Stimulated activated CD8-positive, alpha-beta memory T cell treated with anti-CD3 and anti-CD28 coated beads, Interleukin-15, amount 100 ng/mL, for 48 hours (primary cell): ENCODE data around the gene MPZL2.

Experiments used
- DNase-seq, 2 donors: peaks; one replicate each; pipeline ENCODE4 v3.0.0-alpha.2; 2020; ENCODE audit warnings: low read depth in 2 of 2

MPZL2 gene

DNA sequence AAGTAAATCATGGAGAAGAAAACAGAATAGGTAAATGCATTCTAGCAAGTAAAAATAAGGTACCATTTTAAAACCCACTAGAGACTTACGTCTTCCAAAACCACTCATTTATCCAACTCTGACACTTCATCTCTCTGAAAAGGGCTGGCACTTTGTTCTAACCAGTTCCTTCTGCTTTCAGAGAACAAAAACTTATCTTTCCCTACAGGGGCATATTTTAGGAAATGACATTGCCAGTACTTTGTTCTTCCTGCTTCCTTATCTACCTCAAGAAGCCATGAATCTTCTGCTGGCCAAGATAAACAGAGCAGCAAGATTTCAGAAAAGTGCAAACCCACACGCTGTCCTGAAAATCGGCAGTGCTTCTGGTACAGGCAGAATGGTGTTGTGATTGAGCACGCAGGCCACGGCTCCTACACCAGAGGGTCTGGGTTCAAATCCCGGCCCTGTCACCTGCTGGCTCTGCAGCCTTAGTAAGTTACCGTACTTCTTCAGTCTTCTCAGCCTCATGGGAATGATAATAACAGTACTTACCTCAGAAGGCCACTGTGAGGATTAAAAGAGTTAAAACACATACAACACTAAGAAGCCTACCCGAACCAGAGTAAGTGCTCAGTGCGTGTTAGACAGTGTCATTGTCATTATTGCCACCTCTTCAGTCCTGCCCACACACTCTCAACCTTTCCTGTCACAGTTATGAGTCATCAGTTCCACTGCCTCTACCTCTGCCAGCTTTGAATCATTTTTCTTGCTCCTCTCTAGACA lies 22.9 kb downstream of the MPZL2 start:
- DNase-seq, result peak in 1 of 2 donors; percentile 63

GRCh38 chr11:118239509-118240205 lies 24.4 kb downstream of the MPZL2 start:
- DNase-seq, result no peak

GRCh38 chr11:118238929-118239328 lies 25.2 kb downstream of the MPZL2 start:
- DNase-seq, result no peak

- DNase-seq, result no peak
Observed at GRCh38 chr11:118238421-118238820, 25.7 kb downstream of the MPZL2 start.

DNA sequence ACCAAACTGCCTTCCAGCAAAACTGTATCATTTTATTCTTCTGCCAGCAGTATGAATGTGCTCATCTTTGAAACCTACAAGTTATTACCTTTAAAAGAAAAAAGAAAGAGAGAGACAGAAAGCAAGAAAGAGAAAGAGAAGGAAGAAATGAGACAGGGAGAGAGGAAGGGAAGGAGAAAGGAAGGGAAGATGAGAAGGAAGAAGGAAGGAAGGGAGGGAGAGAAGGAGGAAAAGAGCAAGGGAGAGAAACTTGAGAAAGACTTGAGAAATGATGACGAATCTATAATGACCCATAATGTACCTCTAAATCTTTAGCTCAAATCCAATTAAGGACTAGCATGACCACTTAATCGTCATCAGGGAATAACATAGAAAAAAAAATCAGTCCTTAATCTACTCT lies 27.9 kb downstream of the MPZL2 start:
- DNase-seq, result no peak

GRCh38 chr11:118234833-118235232 lies 29.3 kb downstream of the MPZL2 start:
- DNase-seq, result no peak

DNA sequence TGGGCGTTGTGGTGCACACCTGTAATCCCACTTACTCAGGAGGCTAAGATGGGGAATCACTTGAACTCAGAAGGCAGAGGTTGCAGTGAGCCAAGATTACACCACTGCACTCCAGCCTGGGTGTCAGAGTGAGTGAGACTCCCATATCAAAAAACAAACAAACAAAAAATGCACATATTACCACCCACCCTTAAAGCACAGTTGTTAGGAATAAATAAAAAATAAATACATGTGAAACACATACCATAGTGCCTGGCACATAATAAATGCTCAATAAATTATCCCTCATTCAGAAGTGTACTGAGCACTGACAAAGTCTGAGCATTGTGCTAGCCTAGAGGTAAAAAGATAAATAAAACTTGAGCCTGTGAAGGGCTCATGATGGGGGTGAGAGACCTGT lies 30.2 kb downstream of the MPZL2 start:
- DNase-seq, result no peak

DNA sequence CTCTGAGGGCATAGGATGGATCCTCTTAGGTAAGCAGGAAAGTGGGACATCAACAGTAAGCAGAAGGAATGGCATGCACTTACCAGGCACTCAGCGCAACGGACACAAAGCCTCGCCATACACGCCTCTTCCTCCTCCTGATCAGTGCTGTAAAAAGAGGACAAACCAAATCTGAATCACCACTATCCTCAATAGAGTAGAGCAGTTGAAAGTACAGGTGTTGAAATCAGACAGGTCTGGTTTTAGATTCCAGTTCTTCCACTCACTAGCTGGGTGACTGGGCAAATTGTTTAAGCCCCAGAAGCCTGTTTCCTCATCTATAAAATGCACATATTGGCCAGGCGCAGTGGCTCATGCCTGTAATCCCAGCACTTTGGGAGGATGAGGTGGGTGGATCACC lies 30.7 kb downstream of the MPZL2 start:
- no peak for DNase-seq

DNA sequence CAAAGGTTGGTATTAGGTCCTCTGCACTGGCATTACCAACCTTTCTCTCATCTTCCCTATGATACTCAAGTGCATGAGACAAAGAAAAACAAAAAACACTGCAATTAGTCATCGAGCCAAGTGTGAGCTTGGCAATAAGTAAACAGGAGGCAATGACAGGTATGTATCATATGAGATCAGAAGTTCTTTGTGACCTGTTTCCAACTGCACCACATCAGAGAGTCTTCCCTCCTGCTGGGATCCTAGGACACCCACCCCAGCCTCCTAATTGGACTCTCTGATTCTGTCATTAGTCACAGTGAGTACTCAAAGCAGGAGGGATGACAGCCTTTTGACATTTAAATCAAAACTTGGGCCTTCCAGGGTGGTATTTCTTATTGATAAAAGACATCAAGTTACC lies 31.4 kb downstream of the MPZL2 start:
- no peak for DNase-seq

DNA sequence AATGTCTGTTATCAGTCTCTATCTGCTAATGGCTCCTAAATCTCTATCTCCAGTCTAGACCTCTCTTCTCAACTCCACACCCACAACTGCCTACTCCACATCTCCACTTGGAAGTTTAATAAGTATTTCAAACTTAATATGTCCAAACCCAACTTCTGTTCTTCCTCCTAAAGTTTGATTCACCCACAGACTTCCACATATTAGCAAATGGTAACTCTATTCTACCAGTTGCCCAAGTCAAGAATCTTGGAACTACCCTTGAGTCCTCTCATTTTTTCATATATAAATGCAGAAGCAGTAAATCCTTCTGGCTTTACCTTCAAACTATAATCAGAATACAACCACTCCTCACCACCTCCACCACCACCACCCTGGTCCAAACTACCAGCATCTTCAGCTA lies 32.6 kb downstream of the MPZL2 start:
- DNase-seq, result no peak

DNA sequence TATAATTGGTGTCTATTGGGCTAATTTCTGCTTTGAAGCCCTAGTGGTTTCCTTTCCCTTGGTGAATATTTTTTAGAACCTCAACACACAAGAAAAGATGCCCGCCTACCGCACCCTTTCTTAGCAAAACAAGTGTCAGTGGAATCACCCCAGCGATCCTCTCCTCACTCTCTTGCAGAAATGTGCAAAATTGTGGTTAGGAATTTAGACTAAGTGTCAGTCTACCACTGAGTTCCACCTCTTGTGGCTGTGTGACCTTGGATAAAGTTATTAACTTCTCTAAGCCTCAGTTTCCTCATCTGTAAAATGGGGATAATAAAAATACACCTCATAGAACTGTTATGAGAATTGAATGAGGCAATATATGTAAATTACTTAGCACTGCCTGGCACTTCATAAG lies 34.0 kb downstream of the MPZL2 start:
- DNase-seq, result no peak

DNA sequence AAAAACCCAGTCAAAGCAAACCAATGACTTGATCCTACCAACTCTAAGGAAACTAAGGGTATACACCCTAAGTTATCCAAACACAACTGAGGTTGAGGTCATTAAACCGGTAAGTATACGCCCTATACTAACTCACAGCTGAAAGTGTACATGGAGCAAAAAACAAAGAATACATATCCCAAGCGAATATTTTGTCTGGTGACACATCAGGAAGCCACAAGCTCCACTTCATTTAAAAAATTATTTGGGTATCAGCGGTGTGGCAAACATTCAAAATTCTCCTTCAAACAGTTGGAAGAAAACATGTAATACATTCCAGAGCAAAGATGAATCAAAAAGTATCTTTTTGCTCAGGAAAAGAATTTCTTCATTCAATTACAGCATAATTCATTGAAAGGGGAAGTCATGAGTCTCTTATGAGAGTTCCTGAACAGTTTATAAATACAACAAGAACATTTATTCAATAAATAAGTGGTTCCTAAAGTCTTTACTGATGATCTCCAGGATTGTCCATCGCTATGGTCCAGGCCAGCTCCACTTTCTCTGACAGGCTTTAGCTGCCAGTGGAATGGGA lies 34.7 kb downstream of the MPZL2 start:
- no peak for DNase-seq

GRCh38 chr11:118227865-118228785 lies 36.0 kb downstream of the MPZL2 start:
- no peak for DNase-seq

- no peak for DNase-seq
Observed at GRCh38 chr11:118226781-118227180, 37.3 kb downstream of the MPZL2 start.

DNA sequence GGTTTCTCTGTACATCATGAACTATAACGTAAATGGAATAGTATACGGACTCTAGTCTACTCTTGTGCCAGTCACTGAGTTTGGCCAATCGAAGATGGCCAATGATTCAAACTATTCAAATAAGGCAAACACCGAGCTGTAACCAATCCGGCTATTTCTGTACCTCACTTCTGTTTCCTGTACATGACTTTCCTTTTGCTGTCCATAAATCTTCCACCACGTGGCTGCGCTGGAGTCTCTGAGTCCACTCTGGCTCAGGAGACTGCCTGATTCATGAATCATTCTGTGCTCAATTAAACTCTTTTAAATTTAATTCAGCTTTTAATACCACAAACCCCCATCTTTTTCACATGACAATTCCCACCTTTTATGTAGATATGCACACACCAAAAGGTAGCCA lies 37.8 kb downstream of the MPZL2 start:
- DNase-seq, result no peak

- no peak for DNase-seq
Observed at GRCh38 chr11:118224511-118225188, 39.4 kb downstream of the MPZL2 start, which contains the start of gene JAML. Gene JAML (minus strand): TSS chr11:118225011. CDS start chr11:118214866, 10,145 bp downstream.

- DNase-seq, result no peak
Observed at GRCh38 chr11:118223992-118224391, 40.1 kb downstream of the MPZL2 start.

- no peak for DNase-seq
Observed at GRCh38 chr11:118223570-118223969, 40.5 kb downstream of the MPZL2 start.

DNA sequence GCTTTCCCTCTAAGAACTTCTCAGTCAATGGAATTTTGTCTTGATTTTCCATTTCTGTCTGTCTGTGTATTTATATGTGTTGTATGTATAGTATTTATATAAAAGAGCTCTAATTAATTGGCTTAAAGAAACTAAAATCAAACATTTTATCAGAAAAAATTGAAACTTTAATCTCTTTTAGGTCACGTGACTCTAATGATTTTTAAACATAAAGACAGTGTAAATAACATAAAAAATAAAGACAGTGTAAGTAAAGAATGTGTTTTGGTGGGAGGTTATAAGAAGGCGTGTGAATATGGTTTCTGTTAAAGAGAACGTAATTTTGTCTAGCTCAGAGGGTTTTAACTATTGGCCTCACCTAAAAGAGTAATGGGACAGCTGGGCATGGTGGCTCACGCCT lies 41.7 kb downstream of the MPZL2 start:
- no peak for DNase-seq

GRCh38 chr11:118221419-118221818 lies 42.7 kb downstream of the MPZL2 start:
- DNase-seq, result no peak

GRCh38 chr11:118219732-118220131 lies 44.4 kb downstream of the MPZL2 start:
- no peak for DNase-seq
